Activated CD8-positive, alpha-beta T cell treated with anti-CD3 and anti-CD28 coated beads for 36 hours (primary cell): Measurements from ENCODE around the gene AIFM3. TPM values are rescaled to one million over a fixed set of nuclear protein-coding genes. Genes with fewer than 3 reads are reported as not detected.

Source experiments
- ATAC-seq: fragments of 200-7000 bp; cut with Tn5 transposase; one replicate; pipeline ENCODE4 v1.10.0; 2021; ENCODE audit warnings: mild to moderate bottlenecking, moderate library complexity
- CTCF ChIA-PET: fragments of 350-600 bp; sonication (Branson Sonifier 250); formaldehyde crosslinking; loops from one replicate; lab custom pipeline; 2021; ENCODE audit warnings: antibody characterized with exemption; lab: Charles Lee
- POLR2A ChIA-PET: fragments of 350-600 bp; sonication (Branson Sonifier 250); formaldehyde crosslinking; loops from one replicate; lab custom pipeline; 2021; ENCODE audit warnings: antibody characterized with exemption; lab: Charles Lee
- DNase-seq: peaks from one replicate; pipeline ENCODE4 v3.0.0-alpha.2; 2020
- H3K27ac Mint-ChIP-seq: one replicate; pipeline ENCODE4 v1.8.0; 2021; ENCODE audit warnings: mild to moderate bottlenecking, mixed read lengths
- H3K27me3 Mint-ChIP-seq: one replicate; pipeline ENCODE4 v1.8.0; 2021; ENCODE audit warnings: mixed read lengths
- H3K36me3 Mint-ChIP-seq: one replicate; pipeline ENCODE4 v1.8.0; 2021; ENCODE audit warnings: low read depth, mixed read lengths
- H3K4me1 Mint-ChIP-seq: one replicate; pipeline ENCODE4 v1.8.0; 2021; ENCODE audit warnings: low read depth, mixed read lengths
- H3K4me3 Mint-ChIP-seq: one replicate; pipeline ENCODE4 v1.8.0; 2021; ENCODE audit warnings: mild to moderate bottlenecking, moderate library complexity, mixed read lengths
- H3K9me3 Mint-ChIP-seq: one replicate; pipeline ENCODE4 v1.8.0; 2021; ENCODE audit warnings: mixed read lengths
- intact Hi-C: fragments of 100-400 bp; cut with micrococcal nuclease; formaldehyde crosslinking; loops from one replicate; pipeline ENCODE4 v1.10.0; 2022
- total RNA-seq, 2 experiments: library from RNA; stranded (reverse); gene quantifications; one replicate each; pipeline ENCODE4 v1.2.3, GENCODE V29; 2021
- TF ChIP-seq, protein P1 (sequence below): fragments of 200-600 bp; IDR thresholded peaks from one replicate; pipeline ENCODE4 v1.8.0; 2022; ENCODE audit warnings: antibody characterized with exemption, mild to moderate bottlenecking

The AIFM3 gene
- total RNA-seq, 2 experiments from 2014 or later, result 0.25 to 0.40 TPM

GRCh38 chr22:20982563-20982882, 15.5 kb downstream of the AIFM3 start:
- peaks cover 40% of the 10 kb centered on the region for H3K4me1 Mint-ChIP-seq
- intact Hi-C loops, result no loop called here
- H3K27me3 Mint-ChIP-seq, result no peaks in the 10 kb centered on the region
- peaks cover 4% of the 10 kb centered on the region for H3K9me3 Mint-ChIP-seq
- POLR2A ChIA-PET, result interaction anchor here (0.9 to 5.2 kb wide), 4 partner anchors 8 to 25 kb away, joined by 3 to 51 read pairs (median 6); partner anchors contain the start of gene THAP7
- ATAC-seq (no peak), DNase-seq (no peak)
- H3K4me3 Mint-ChIP-seq, result peak overlapping the region; percentile 92
- H3K36me3 Mint-ChIP-seq, result peaks cover 11% of the 10 kb centered on the region
- CTCF ChIA-PET, result interaction anchor here (1.0 to 4.2 kb wide), 6 partner anchors 9 to 97 kb away, joined by 3 to 13 read pairs (median 4); no protein-coding TSS in a partner anchor
- TF ChIP-seq, protein P1, sequence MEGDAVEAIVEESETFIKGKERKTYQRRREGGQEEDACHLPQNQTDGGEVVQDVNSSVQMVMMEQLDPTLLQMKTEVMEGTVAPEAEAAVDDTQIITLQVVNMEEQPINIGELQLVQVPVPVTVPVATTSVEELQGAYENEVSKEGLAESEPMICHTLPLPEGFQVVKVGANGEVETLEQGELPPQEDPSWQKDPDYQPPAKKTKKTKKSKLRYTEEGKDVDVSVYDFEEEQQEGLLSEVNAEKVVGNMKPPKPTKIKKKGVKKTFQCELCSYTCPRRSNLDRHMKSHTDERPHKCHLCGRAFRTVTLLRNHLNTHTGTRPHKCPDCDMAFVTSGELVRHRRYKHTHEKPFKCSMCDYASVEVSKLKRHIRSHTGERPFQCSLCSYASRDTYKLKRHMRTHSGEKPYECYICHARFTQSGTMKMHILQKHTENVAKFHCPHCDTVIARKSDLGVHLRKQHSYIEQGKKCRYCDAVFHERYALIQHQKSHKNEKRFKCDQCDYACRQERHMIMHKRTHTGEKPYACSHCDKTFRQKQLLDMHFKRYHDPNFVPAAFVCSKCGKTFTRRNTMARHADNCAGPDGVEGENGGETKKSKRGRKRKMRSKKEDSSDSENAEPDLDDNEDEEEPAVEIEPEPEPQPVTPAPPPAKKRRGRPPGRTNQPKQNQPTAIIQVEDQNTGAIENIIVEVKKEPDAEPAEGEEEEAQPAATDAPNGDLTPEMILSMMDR, result no peak
- H3K27ac Mint-ChIP-seq, result peak overlapping the region; percentile 84

GRCh38 chr22:20983081-20983771, 16.2 kb downstream of the AIFM3 start:
- ATAC-seq (no peak), DNase-seq (no peak)
- no peaks in the 10 kb centered on the region for H3K27me3 Mint-ChIP-seq
- TF ChIP-seq, protein P1, result no peak
- peaks cover 4% of the 10 kb centered on the region for H3K9me3 Mint-ChIP-seq
- POLR2A ChIA-PET, result interaction anchor here (2.4 to 5.2 kb wide), 2 partner anchors 11 to 18 kb away, joined by 8 to 51 read pairs; partner anchors contain the start of gene THAP7
- CTCF ChIA-PET, result interaction anchor here (1.2 to 4.2 kb wide), 3 partner anchors 10 to 98 kb away, joined by 3 to 13 read pairs (median 6); no protein-coding TSS in a partner anchor
- H3K27ac Mint-ChIP-seq, result peak overlapping the region; percentile 84
- H3K4me1 Mint-ChIP-seq, result peaks cover 40% of the 10 kb centered on the region
- H3K36me3 Mint-ChIP-seq, result peaks cover 15% of the 10 kb centered on the region
- intact Hi-C loops, result no loop called here
- H3K4me3 Mint-ChIP-seq, result peak overlapping the region; percentile 92

- CTCF ChIA-PET, result no interaction called here
Measured at GRCh38 chr22:20985720-20986119, 18.7 kb downstream of the AIFM3 start.

DNA sequence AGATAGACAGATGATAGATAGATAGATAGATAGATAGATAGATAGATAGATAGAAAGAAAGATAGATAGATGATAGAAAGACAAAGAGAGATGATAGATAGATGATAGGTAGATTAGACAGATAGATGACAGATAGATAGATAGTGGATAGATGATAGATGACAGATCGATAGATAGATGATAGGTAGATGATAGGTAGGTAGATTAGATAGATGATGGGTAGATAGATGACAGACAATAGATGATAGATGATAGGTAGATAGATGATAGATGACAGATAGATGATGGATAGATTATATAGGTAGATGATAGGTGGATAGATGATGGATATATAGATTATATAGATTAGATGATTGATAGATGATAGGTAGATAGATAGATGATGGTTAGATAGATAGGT, 19.3 kb downstream of the AIFM3 start:
- Mint-ChIP-seq H3K4me3 (no peak overlapping the region), H3K27me3 (no peaks in the 10 kb centered on the region), H3K36me3 (peaks cover 17% of the 10 kb centered on the region), H3K27ac (no peak overlapping the region), H3K9me3 (no peaks in the 10 kb centered on the region), H3K4me1 (peaks cover 21% of the 10 kb centered on the region)
- TF ChIP-seq, protein P1, result no peak
- intact Hi-C loops, result no loop called here
- CTCF ChIA-PET, result no interaction called here
- POLR2A ChIA-PET, result interaction anchor here (3.6 kb wide), 1 partner anchor 12 kb away, joined by 20 read pairs; no protein-coding TSS in a partner anchor
- DNase-seq (no peak), ATAC-seq (no peak)

More at GRCh38 chr22:20985720-20986119, 18.7 kb downstream of the AIFM3 start:
- DNase-seq (no peak), ATAC-seq (no peak)
- Mint-ChIP-seq H3K27ac (no peak overlapping the region), H3K27me3 (no peaks in the 10 kb centered on the region), H3K4me3 (no peak overlapping the region), H3K36me3 (peaks cover 17% of the 10 kb centered on the region), H3K4me1 (peaks cover 26% of the 10 kb centered on the region), H3K9me3 (no peaks in the 10 kb centered on the region)
- intact Hi-C loops, result no loop called here
- TF ChIP-seq, protein P1, result no peak
- POLR2A ChIA-PET, result interaction anchor here (3.6 kb wide), 1 partner anchor 13 kb away, joined by 20 read pairs; no protein-coding TSS in a partner anchor

- peaks cover 19% of the 10 kb centered on the region for H3K36me3 Mint-ChIP-seq
- POLR2A ChIA-PET, result interaction anchor here (1.6 to 3.6 kb wide), 2 partner anchors 11 to 16 kb away, joined by 3 to 20 read pairs; no protein-coding TSS in a partner anchor
- ATAC-seq (no peak), DNase-seq (no peak)
- H3K4me1 Mint-ChIP-seq, result peaks cover 20% of the 10 kb centered on the region
- no peaks in the 10 kb centered on the region for H3K9me3 Mint-ChIP-seq
- no peak overlapping the region for H3K27ac Mint-ChIP-seq
- CTCF ChIA-PET, result no interaction called here
- TF ChIP-seq, protein P1, result no peak
- intact Hi-C loops, result no loop called here
- H3K27me3 Mint-ChIP-seq, result no peaks in the 10 kb centered on the region
- H3K4me3 Mint-ChIP-seq, result no peak overlapping the region
Measured at GRCh38 chr22:20987375-20987774, 20.3 kb downstream of the AIFM3 start.
